Activated CD4-positive, alpha-beta T cell treated with anti-CD3 and anti-CD28 coated beads, Interleukin-2, amount 50 U/mL, for 4 hours (primary cell): ENCODE data around the gene GPR31.
"Not testable (repeated sequence)": the region's sequence is repeated elsewhere in the genome, so short reads cannot be mapped to it uniquely, and the experiment has no call there.

ENCODE experiments used
- DNase-seq, 2 experiments: peaks; one replicate each; pipeline ENCODE4 v3.0.0-alpha.2; 2020

GPR31 gene

GRCh38 chr6:167157863-167158262, at the start of gene GPR31:
TSS of gene GPR31 (minus strand) at chr6:167157980. CDS start at chr6:167157831, 149 bp downstream.
- DNase-seq: no peak

- DNase-seq: no peak
These were observed 49.7 kb upstream of the GPR31 start for GRCh38 chr6:167207527-167207926.

- not testable (repeated sequence) for DNase-seq
These were observed 47.5 kb upstream of the GPR31 start for GRCh38 chr6:167205316-167205715.

DNA sequence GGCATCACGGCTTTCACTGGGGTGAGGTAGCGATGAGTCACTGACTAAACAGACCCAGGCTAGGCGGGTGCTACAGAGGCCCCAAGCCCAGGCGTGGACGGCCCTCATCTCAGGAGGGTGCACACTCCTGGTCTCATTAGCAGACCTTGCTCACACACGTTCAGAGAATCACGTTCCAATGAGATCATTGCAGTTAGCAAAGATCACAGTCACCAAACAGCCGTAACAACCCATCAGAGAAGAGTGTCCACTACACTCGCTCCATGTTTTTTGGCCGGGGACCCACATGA, 46.2 kb upstream of the GPR31 start:
- DNase-seq: not testable (repeated sequence)

DNA sequence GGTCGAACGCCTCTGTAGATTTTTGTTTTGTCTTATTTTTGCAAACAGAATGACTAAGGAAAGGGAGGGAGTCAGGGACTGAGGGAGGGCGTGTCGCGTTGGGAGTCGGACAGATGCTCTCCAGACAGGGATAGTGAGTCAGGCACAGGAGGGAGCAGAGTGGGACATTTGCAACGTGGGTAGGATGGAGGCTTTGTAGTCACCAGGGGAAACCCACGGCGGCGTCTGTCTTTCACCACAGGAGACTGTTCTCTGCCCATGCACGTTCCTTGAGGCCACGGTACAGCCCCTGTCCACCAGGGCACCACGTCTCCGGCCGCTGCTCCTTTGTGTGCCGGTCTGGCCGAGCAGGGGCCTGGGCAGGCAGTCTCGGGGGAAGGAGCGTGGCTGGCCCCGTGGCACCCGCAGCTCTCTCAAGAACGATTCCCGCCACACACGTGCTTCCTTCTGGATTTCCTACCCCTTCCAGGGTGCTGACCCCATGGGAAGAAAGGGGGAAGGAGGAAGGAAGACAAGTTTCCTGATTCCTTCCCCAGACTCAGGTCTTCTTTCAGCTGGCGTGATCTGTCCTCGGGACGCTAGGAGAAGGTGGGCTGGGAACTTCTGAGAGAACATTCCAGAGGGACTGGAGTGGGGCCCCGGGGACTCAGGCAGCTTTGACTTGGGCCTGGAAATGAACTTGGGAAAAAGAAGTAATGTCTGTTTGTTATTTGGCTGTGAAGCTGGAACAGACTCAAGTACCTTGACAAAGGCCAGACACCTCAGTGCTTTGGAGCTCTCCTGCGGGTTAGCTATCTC, 45.7 kb upstream of the GPR31 start:
- not testable (repeated sequence) for DNase-seq

DNA sequence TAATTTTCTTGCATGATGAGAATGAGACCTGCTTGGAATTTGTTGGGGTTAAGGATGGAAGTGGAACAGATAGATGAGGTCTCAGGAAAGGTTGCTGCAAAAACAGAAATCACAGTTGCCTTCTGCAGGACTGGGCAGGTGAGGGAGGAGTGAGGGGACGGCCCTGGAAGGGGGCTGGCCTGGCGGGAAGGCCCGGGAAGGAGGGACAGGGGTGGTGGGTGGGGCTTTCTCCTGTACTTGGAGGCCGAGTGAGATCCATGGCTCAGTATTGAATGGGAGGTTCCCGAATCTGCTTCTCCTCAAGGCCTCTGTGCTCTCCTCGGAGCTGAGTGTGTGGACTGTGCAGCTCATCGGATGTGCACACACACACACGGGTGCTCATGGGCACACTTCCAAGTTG, 44.8 kb upstream of the GPR31 start:
- not testable (repeated sequence) for DNase-seq

DNA sequence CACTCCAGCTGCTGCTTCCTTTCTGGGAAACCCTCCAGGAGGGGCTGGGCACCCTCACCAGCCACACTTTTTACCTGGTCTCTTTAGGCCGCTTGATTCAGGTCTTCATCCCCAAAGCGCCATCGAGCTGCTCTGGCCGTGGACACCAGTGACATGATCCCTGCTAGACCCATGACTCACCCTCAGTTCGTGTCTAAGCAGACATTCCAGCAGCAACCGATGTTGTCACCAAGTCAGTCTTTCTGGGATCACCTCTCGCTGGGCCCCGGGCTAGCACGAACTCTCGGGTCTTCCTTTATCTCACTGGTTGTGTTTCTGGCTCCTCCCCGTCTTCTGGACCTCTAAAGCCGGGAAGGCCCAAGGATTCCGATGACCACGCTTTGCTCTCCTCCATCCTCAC, 43.0 kb upstream of the GPR31 start:
- DNase-seq: no peak

- not testable (repeated sequence) for DNase-seq
These were observed 38.3 kb upstream of the GPR31 start for GRCh38 chr6:167195941-167196610.

GRCh38 chr6:167193515-167194125, 35.8 kb upstream of the GPR31 start:
- not testable (repeated sequence) for DNase-seq

DNA sequence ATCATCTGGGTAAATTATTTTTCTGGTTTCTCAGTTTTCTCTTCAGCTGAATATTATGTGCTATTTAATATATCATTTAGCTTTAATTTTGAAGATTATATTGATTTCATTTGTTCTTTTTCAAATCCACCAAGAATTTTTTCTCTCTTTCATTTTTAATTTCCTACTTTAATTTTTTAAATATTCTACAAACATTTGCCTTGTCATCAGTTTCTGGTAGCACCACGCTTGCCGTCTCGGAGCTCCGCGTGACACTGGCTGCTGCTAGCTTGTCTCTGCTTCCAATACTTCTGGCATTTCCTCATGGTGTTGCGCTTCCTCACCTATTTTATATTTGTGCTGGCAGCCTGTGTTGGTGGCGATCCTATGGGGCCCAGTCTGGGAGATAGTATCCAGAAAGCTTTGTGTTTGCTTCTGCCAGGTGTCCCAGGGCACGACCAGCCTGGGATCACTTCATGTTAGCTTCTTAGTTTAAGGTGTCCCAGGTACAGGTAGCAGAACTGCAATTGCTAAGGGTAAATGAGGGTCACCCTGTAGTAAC, 33.3 kb upstream of the GPR31 start:
- DNase-seq: not testable (repeated sequence)

- not testable (repeated sequence) for DNase-seq
These were observed 29.5 kb upstream of the GPR31 start for GRCh38 chr6:167187275-167187674.

DNA sequence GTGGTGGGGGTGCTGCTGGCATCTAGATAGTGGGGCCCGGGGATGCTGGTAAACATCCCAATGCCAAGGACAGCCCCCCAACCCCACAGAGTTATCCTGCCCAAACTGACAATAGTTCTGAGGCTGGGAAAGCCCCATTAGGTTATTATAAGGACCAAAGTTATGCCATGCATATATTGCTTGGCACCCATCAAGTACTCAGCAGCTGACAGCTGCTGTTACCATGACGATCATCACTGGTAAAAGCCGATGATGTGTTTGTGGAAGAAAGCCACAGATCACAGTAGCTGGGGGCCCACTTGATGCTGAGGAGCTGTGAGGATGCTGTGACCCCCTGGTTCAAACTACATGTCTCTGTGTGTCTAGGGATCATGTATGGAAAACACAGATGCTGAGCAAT, 27.3 kb upstream of the GPR31 start:
- not testable (repeated sequence) for DNase-seq

- DNase-seq: not testable (repeated sequence)
These were observed 25.1 kb upstream of the GPR31 start for GRCh38 chr6:167182913-167183314.

GRCh38 chr6:167181351-167181750, 23.6 kb upstream of the GPR31 start:
- not testable (repeated sequence) for DNase-seq

GRCh38 chr6:167180086-167180485, 22.3 kb upstream of the GPR31 start:
- DNase-seq: not testable (repeated sequence)

- DNase-seq: not testable (repeated sequence)
These were observed 21.3 kb upstream of the GPR31 start for GRCh38 chr6:167178896-167179655.

DNA sequence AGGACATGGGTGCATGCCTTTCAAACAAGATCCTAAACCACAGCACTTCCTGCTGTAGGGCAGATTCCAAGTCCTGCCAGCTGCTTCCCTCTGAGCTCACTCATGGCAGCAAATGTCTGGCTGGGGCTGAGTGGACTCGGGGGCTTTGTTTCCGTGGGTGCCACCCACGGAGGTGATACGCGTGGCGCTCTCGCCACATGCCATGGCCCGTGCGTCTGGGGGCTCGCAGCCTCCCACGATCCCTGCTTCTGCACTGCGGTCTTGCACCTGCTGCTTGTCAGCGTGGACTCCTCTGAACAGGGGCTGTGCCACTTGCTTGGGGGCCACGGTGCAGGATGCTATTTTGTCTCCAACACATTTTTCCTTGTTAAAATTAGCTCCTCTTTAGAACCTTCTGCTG, 19.5 kb upstream of the GPR31 start:
- not testable (repeated sequence) for DNase-seq

GRCh38 chr6:167172011-167172410, 14.2 kb upstream of the GPR31 start:
- not testable (repeated sequence) for DNase-seq

GRCh38 chr6:167171300-167171699, 13.5 kb upstream of the GPR31 start:
- not testable (repeated sequence) for DNase-seq

DNA sequence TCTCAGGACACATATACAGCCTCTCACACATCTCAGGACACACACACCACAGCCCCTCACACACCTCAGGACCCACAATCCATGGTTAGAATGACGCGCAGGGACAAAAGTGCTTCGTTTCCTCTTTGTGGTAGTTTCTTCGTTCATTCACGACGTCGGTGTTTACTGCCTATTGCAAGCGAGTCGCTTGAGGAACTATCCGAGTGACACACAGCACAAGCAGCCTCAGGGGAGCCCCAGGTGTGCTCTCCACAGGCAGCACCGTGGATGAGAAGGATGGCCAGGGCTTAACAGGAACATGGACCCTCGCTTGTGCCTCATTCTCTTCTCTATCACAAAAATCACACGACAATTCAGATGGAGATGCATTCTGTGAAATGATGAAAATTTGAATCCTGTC, 12.1 kb upstream of the GPR31 start:
- not testable (repeated sequence) for DNase-seq

DNA sequence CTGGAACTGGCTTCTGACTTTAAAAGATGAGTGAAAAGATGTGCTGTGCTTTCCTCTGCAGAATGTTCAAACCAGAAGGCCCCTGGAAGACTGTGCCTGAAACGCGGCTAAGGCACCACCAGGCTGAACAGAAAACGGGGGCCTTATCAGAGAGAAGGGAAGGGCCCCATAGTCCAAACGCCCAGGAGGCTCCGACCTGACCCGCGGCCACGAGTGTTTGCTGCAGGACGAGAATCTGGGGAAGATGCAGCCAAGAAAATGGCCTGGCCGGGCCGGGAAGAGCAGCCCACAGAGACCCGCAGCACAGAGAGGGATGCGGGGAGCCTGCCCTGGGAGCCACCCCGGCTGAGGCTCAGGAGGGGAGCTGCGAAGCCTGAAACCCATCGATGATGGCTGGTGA, 10.5 kb upstream of the GPR31 start:
- DNase-seq: not testable (repeated sequence)

DNA sequence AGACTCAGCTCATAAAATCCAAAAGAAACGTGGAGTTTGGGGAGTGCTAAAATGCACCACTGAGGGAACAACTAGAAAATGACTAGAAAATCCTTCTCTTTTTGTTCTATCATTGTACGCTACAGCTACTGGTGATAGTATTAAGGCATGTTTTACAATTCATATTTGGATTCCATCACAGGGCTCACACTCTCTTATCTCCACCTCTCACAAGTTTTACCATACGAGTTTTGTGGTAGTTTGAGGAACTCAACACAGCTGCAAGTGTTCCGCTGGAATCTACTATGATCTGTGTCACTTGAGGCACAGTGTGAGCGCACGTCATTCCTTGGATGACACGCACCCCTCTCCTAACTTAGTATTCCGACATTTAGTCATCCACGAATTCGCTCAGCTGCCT, 9.9 kb upstream of the GPR31 start:
- not testable (repeated sequence) for DNase-seq
